Activated CD4-positive, alpha-beta T cell treated with anti-CD3 and anti-CD28 coated beads, Interleukin-2, amount 10 ng/mL, durations not matched to agents 24 days and 14 days (primary cell): ENCODE measurements around the gene BRSK2. TPM values are rescaled to one million over a fixed set of nuclear protein-coding genes. Genes with fewer than 3 reads are reported as not detected.
"Not testable (repeated sequence)": the region's sequence is repeated elsewhere in the genome, so short reads cannot be mapped to it uniquely, and the experiment has no call there.

ENCODE experiments used
- DNase-seq: peaks from one replicate; pipeline ENCODE4 v3.0.0; 2022
- H3K27ac Mint-ChIP-seq: one replicate; pipeline ENCODE4 v1.8.0; 2022; ENCODE audit warnings: mild to moderate bottlenecking, mixed read lengths
- H3K27me3 Mint-ChIP-seq: one replicate; pipeline ENCODE4 v1.8.0; 2022; ENCODE audit warnings: mixed read lengths
- H3K36me3 Mint-ChIP-seq: one replicate; pipeline ENCODE4 v1.8.0; 2022; ENCODE audit warnings: low read depth, mild to moderate bottlenecking, mixed read lengths
- H3K4me1 Mint-ChIP-seq: one replicate; pipeline ENCODE4 v1.8.0; 2021; ENCODE audit warnings: mixed read lengths
- H3K4me3 Mint-ChIP-seq: one replicate; pipeline ENCODE4 v1.8.0; 2022; ENCODE audit warnings: mild to moderate bottlenecking, moderate library complexity, mixed read lengths
- H3K9me3 Mint-ChIP-seq: one replicate; pipeline ENCODE4 v1.8.0; 2021; ENCODE audit warnings: mixed read lengths
- intact Hi-C: fragments of 100-400 bp; cut with micrococcal nuclease; formaldehyde crosslinking; loops from one replicate; pipeline ENCODE4 v1.15.1; 2023
- total RNA-seq: library from RNA; stranded (reverse); gene quantifications from 2 replicates; pipeline ENCODE4 v1.2.3, GENCODE V29; 2022

Gene BRSK2
- total RNA-seq, 1 donor from 2014 or later: 0.84 TPM

GRCh38 chr11:1504138-1504537 is 114.4 kb downstream of the BRSK2 start:
- Mint-ChIP-seq H3K36me3 (peaks cover 14% of the 10 kb centered on the region), H3K27ac (no peak overlapping the region), H3K9me3 (no peaks in the 10 kb centered on the region), H3K27me3 (no peaks in the 10 kb centered on the region), H3K4me1 (peaks cover 2% of the 10 kb centered on the region), H3K4me3 (no peak overlapping the region)
- no peak for DNase-seq
- intact Hi-C loops: no loop called here

- peaks cover 13% of the 10 kb centered on the region for H3K36me3 Mint-ChIP-seq
- peaks cover 2% of the 10 kb centered on the region for H3K4me1 Mint-ChIP-seq
- H3K27me3 Mint-ChIP-seq: no peaks in the 10 kb centered on the region
- no peaks in the 10 kb centered on the region for H3K9me3 Mint-ChIP-seq
- DNase-seq: no peak
- H3K27ac Mint-ChIP-seq: no peak overlapping the region
- intact Hi-C loops: no loop called here
- no peak overlapping the region for H3K4me3 Mint-ChIP-seq
Measured at GRCh38 chr11:1504581-1505290, 115.0 kb downstream of the BRSK2 start.

- Mint-ChIP-seq H3K4me1 (peaks cover 2% of the 10 kb centered on the region), H3K9me3 (no peaks in the 10 kb centered on the region), H3K27ac (no peak overlapping the region), H3K27me3 (no peaks in the 10 kb centered on the region), H3K4me3 (no peak overlapping the region), H3K36me3 (peaks cover 7% of the 10 kb centered on the region)
- intact Hi-C loops: no loop called here
- DNase-seq: no peak
Measured at GRCh38 chr11:1505480-1505879, 115.7 kb downstream of the BRSK2 start.

- Mint-ChIP-seq H3K36me3 (no peaks in the 10 kb centered on the region), H3K27me3 (no peaks in the 10 kb centered on the region), H3K4me1 (peaks cover 2% of the 10 kb centered on the region), H3K9me3 (no peaks in the 10 kb centered on the region), H3K4me3 (no peak overlapping the region), H3K27ac (no peak overlapping the region)
- DNase-seq: no peak
- intact Hi-C loops: no loop called here
Measured at GRCh38 chr11:1506981-1507380, 117.2 kb downstream of the BRSK2 start.

GRCh38 chr11:1507381-1508140 is 117.8 kb downstream of the BRSK2 start:
- no peak for DNase-seq
- Mint-ChIP-seq H3K36me3 (no peaks in the 10 kb centered on the region), H3K9me3 (no peaks in the 10 kb centered on the region), H3K27ac (no peak overlapping the region), H3K4me1 (peaks cover 2% of the 10 kb centered on the region), H3K27me3 (no peaks in the 10 kb centered on the region), H3K4me3 (no peak overlapping the region)
- intact Hi-C loops: no loop called here

GRCh38 chr11:1508491-1508891 is 118.8 kb downstream of the BRSK2 start:
- Mint-ChIP-seq H3K9me3 (no peaks in the 10 kb centered on the region), H3K27ac (no peak overlapping the region), H3K36me3 (no peaks in the 10 kb centered on the region), H3K4me1 (peaks cover 2% of the 10 kb centered on the region), H3K27me3 (no peaks in the 10 kb centered on the region), H3K4me3 (no peak overlapping the region)
- intact Hi-C loops: no loop called here
- no peak for DNase-seq

- Mint-ChIP-seq H3K27ac (no peak overlapping the region), H3K4me3 (no peak overlapping the region), H3K4me1 (peaks cover 2% of the 10 kb centered on the region), H3K9me3 (no peaks in the 10 kb centered on the region), H3K36me3 (no peaks in the 10 kb centered on the region), H3K27me3 (no peaks in the 10 kb centered on the region)
- DNase-seq: no peak
- intact Hi-C loops: no loop called here
Measured at GRCh38 chr11:1508986-1509385, 119.3 kb downstream of the BRSK2 start.

- Mint-ChIP-seq H3K4me1 (peaks cover 2% of the 10 kb centered on the region), H3K27ac (no peak overlapping the region), H3K36me3 (no peaks in the 10 kb centered on the region), H3K4me3 (no peak overlapping the region), H3K9me3 (no peaks in the 10 kb centered on the region), H3K27me3 (no peaks in the 10 kb centered on the region)
- intact Hi-C loops: loop anchor here (10.0 kb wide), 1 partner anchor 395 kb away; no protein-coding TSS in a partner anchor
- DNase-seq: no peak
Measured at GRCh38 chr11:1509626-1510255, 120.0 kb downstream of the BRSK2 start.

GRCh38 chr11:1510351-1510750 is 120.6 kb downstream of the BRSK2 start:
- H3K27me3 Mint-ChIP-seq, H3K36me3 Mint-ChIP-seq, DNase-seq, H3K9me3 Mint-ChIP-seq, H3K27ac Mint-ChIP-seq, H3K4me1 Mint-ChIP-seq, H3K4me3 Mint-ChIP-seq: not testable (repeated sequence)
- intact Hi-C loops: loop anchor here (10.0 kb wide), 1 partner anchor 396 kb away; no protein-coding TSS in a partner anchor

- Mint-ChIP-seq H3K4me1 (peaks cover 2% of the 10 kb centered on the region), H3K27ac (no peak overlapping the region), H3K27me3 (no peaks in the 10 kb centered on the region), H3K36me3 (no peaks in the 10 kb centered on the region), H3K4me3 (no peak overlapping the region), H3K9me3 (no peaks in the 10 kb centered on the region)
- no peak for DNase-seq
- intact Hi-C loops: loop anchor here (10.0 kb wide), 1 partner anchor 396 kb away; no protein-coding TSS in a partner anchor
Measured at GRCh38 chr11:1510928-1511327, 121.2 kb downstream of the BRSK2 start.

- Mint-ChIP-seq H3K27me3 (no peaks in the 10 kb centered on the region), H3K27ac (no peak overlapping the region), H3K36me3 (no peaks in the 10 kb centered on the region), H3K9me3 (no peaks in the 10 kb centered on the region), H3K4me3 (no peak overlapping the region), H3K4me1 (peaks cover 2% of the 10 kb centered on the region)
- DNase-seq: no peak
- intact Hi-C loops: loop anchor here (10.0 kb wide), 1 partner anchor 397 kb away; no protein-coding TSS in a partner anchor
Measured at GRCh38 chr11:1511937-1512496, 122.3 kb downstream of the BRSK2 start.
